GM23338 (cell line): ENCODE results near the gene EPHA4.

Experiments used
- CREB1 ChIP-seq: fragments of 250-450 bp; sonication (Bioruptor Pico); IDR thresholded peaks from 2 replicates; pipeline ENCODE4 v1.5.0; 2020; ENCODE audit warnings: low read depth, mild to moderate bottlenecking, moderate library complexity
- CTCF ChIP-seq, 2 experiments: fragments of 200-600 bp in 1 of 2; sonication (generic) in 1 of 2; conservative IDR thresholded peaks; 2 replicates each; pipeline versions ENCODE4 v1.5.1 to v1.6.1; 2016 to 2017; ENCODE audit warnings: antibody characterized with exemption in 2 of 2, low read depth in 2 of 2, mild to moderate bottlenecking in 2 of 2, moderate library complexity in 1 of 2
- ETS1 ChIP-seq: IDR thresholded peaks from 2 replicates; pipeline ENCODE4 v1.6.1; 2016; ENCODE audit warnings: antibody characterized with exemption
- EZH2 ChIP-seq: fragments of 200-600 bp; sonication (generic); IDR thresholded peaks from one replicate; pipeline ENCODE4 v1.8.0; 2017; ENCODE audit warnings: antibody characterized with exemption, mild to moderate bottlenecking, low read depth; ENCODE audit not compliant: unreplicated experiment
- EZH2phosphoT487 ChIP-seq: fragments of 200-600 bp; sonication (generic); IDR thresholded peaks from one replicate; pipeline ENCODE4 v1.8.1; 2018; ENCODE audit warnings: antibody characterized with exemption; ENCODE audit not compliant: unreplicated experiment
- JUNB ChIP-seq: IDR thresholded peaks from one replicate; pipeline ENCODE4 v1.6.1; 2016; ENCODE audit warnings: antibody characterized with exemption; ENCODE audit not compliant: unreplicated experiment
- NANOG ChIP-seq: IDR thresholded peaks from 2 replicates; pipeline ENCODE4 v1.6.1; 2016; ENCODE audit warnings: antibody characterized with exemption, borderline replicate concordance
- POLR2AphosphoS5 ChIP-seq: IDR thresholded peaks from 2 replicates; pipeline ENCODE4 v1.6.1; 2016; ENCODE audit warnings: antibody characterized with exemption, low read depth
- REST ChIP-seq: IDR thresholded peaks from one replicate; pipeline ENCODE4 v1.6.1; 2018; ENCODE audit warnings: antibody characterized with exemption; ENCODE audit not compliant: unreplicated experiment

- no peak for TF ChIP-seq CREB1 (CRISPR knock-in tag)
- TF ChIP-seq EZH2, result no peak
- no peak for TF ChIP-seq JUNB
- no peak for TF ChIP-seq POLR2AphosphoS5
- TF ChIP-seq CTCF (conservative IDR thresholded peaks at IDR 0.05; ENCODE audit: low read depth in 2 of 2), result no peak
- no peak for TF ChIP-seq REST
- TF ChIP-seq EZH2phosphoT487, result no peak
- no peak for TF ChIP-seq NANOG
- no peak for TF ChIP-seq ETS1
These were observed 194.5 kb downstream of the EPHA4 start for GRCh38 chr2:221377597-221377996.
